ENCODE measurements around the gene CTRB1. TPM values are rescaled to one million over a fixed set of nuclear protein-coding genes. Genes with fewer than 3 reads are reported as not detected.

Gene CTRB1
- total and polyA plus RNA-seq, 2 of the 13 experiments (the other 11 are each of a cell fraction or from before 2014, with no cell fraction given), result not detected

- TF ChIP-seq IKZF4 (CRISPR knock-in tag; IDR thresholded peaks at IDR 0.05; ENCODE audit: borderline replicate concordance, low read depth, not compliant biosample characterization), result no peak
- TF ChIP-seq ZNF547 (CRISPR knock-in tag; IDR thresholded peaks at IDR 0.05), result peak; percentile 21; the same call in 1 of the 2 replicates
- TF ChIP-seq SATB2 (CRISPR knock-in tag; IDR thresholded peaks at IDR 0.05), result peak; percentile 18; the same call in 1 of the 2 replicates
- TF ChIP-seq POLR2A (IDR thresholded peaks at IDR 0.05; ENCODE audit: insufficient read depth in 1 of 2, low read depth in 2 of 2, low read length in 2 of 2), result peak in 1 of 2 experiments; percentile 50; a peak in 2 of 4 replicates
- no peak for TF ChIP-seq ZBTB21 (CRISPR knock-in tag; IDR thresholded peaks at IDR 0.05)
- TF ChIP-seq FOXO4 (CRISPR knock-in tag; conservative IDR thresholded peaks at IDR 0.05), result 0 out of 2 replicates have a peak, but pooled peaks have one; percentile 6
- TF ChIP-seq SOX13 (IDR thresholded peaks at IDR 0.05), result no peak
- TF ChIP-seq SOX13 (CRISPR knock-in tag; conservative IDR thresholded peaks at IDR 0.05 in 1 of 2, IDR thresholded peaks at IDR 0.05 in 1 of 2), result peak; percentile 30 to 65; a peak in 1 of 4 replicates
- TF ChIP-seq ZNF10 (CRISPR knock-in tag; IDR thresholded peaks at IDR 0.05; ENCODE audit: borderline replicate concordance, low read depth), result no peak
- peak; percentile 39; the same call in 1 of the 2 replicates for TF ChIP-seq MXD4 (CRISPR knock-in tag; IDR thresholded peaks at IDR 0.05)
- no peak for TF ChIP-seq MEIS1 (CRISPR knock-in tag; IDR thresholded peaks at IDR 0.05; ENCODE audit: borderline replicate concordance)
- TF ChIP-seq HIVEP1 (CRISPR knock-in tag; IDR thresholded peaks at IDR 0.05), result peak; percentile 87; the same call in 1 of the 2 replicates
- TF ChIP-seq RARG (CRISPR knock-in tag; IDR thresholded peaks at IDR 0.05; ENCODE audit: low read depth), result 0 out of 2 replicates have a peak, but pooled peaks have one; percentile 39
- TF ChIP-seq ZNF780A (CRISPR knock-in tag; IDR thresholded peaks at IDR 0.05), result no peak
- TF ChIP-seq BCLAF1 (IDR thresholded peaks at IDR 0.05), result no peak
- no peak for TF ChIP-seq BHLHE40 (IDR thresholded peaks at IDR 0.05; ENCODE audit: low read length)
- no peak for TF ChIP-seq FOSL1 (CRISPR knock-in tag; IDR thresholded peaks at IDR 0.05; ENCODE audit: borderline replicate concordance)
- TF ChIP-seq, protein P1, sequence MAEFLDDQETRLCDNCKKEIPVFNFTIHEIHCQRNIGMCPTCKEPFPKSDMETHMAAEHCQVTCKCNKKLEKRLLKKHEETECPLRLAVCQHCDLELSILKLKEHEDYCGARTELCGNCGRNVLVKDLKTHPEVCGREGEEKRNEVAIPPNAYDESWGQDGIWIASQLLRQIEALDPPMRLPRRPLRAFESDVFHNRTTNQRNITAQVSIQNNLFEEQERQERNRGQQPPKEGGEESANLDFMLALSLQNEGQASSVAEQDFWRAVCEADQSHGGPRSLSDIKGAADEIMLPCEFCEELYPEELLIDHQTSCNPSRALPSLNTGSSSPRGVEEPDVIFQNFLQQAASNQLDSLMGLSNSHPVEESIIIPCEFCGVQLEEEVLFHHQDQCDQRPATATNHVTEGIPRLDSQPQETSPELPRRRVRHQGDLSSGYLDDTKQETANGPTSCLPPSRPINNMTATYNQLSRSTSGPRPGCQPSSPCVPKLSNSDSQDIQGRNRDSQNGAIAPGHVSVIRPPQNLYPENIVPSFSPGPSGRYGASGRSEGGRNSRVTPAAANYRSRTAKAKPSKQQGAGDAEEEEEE (CRISPR knock-in tag; IDR thresholded peaks at IDR 0.05; ENCODE audit: borderline replicate concordance), result no peak
- peak; percentile 55; the same call in 1 of the 2 replicates for TF ChIP-seq ZNF574 (CRISPR knock-in tag; IDR thresholded peaks at IDR 0.05)
Observed at GRCh38 chr16:75250809-75251279, 32.1 kb downstream of the CTRB1 start (continued).
